ENCODE data around the gene WDFY2. TPM values are rescaled to one million over a fixed set of nuclear protein-coding genes. Genes with fewer than 3 reads are reported as not detected.
A peak's percentile ranks its signal among the peaks of the same experiment; 100 is the strongest.
"Not testable (repeated sequence)": the region's sequence is repeated elsewhere in the genome, so short reads cannot be mapped to it uniquely, and the experiment has no call there.

WDFY2 gene
- total RNA-seq, 1 donor from 2014 or later: 11.1 TPM

GRCh38 chr13:51581148-51581820 is 3.0 kb upstream of the WDFY2 start:
- Mint-ChIP-seq H3K27ac (no peak overlapping the region), H3K4me3 (no peak overlapping the region), H3K4me1 (peaks cover 17% of the 10 kb centered on the region), H3K9me3 (peaks cover 5% of the 10 kb centered on the region), H3K27me3 (peaks cover 14% of the 10 kb centered on the region), H3K36me3 (ENCODE audit: low read depth) (peaks cover 2% of the 10 kb centered on the region)
- DNase-seq: no peak
- intact Hi-C loops (cut with micrococcal nuclease): loop anchor here (5.0 to 10.0 kb wide), 5 partner anchors 49 to 1999 kb away; partner anchors contain the start of genes ALG11, ATP7B, CKAP2 and VPS36

GRCh38 chr13:51583469-51583874 is 790 bp upstream of the WDFY2 start:
- H3K4me3 Mint-ChIP-seq: peak overlapping the region; percentile 90
- H3K9me3 Mint-ChIP-seq: peaks cover 5% of the 10 kb centered on the region
- intact Hi-C loops (cut with micrococcal nuclease): loop anchor here (5.0 to 10.0 kb wide), 5 partner anchors 51 to 2001 kb away; partner anchors contain the start of genes ALG11, ATP7B, CKAP2 and VPS36
- peak overlapping the region; percentile 97 for H3K27ac Mint-ChIP-seq
- no peak for DNase-seq
- peaks cover 31% of the 10 kb centered on the region for H3K4me1 Mint-ChIP-seq
- H3K27me3 Mint-ChIP-seq: peaks cover 9% of the 10 kb centered on the region
- peaks cover 4% of the 10 kb centered on the region for H3K36me3 Mint-ChIP-seq (ENCODE audit: low read depth)

- peak overlapping the region; percentile 90 for H3K4me3 Mint-ChIP-seq
- no peaks in the 10 kb centered on the region for H3K9me3 Mint-ChIP-seq
- H3K27me3 Mint-ChIP-seq: peaks cover 5% of the 10 kb centered on the region
- peaks cover 44% of the 10 kb centered on the region for H3K4me1 Mint-ChIP-seq
- peaks cover 4% of the 10 kb centered on the region for H3K36me3 Mint-ChIP-seq (ENCODE audit: low read depth)
- H3K27ac Mint-ChIP-seq: peak overlapping the region; percentile 97
- DNase-seq: peak; percentile 93
- intact Hi-C loops (cut with micrococcal nuclease): loop anchor here (1.0 to 10.0 kb wide), 12 partner anchors 29 to 2003 kb away; partner anchors contain the start of genes ALG11, ATP7B, CKAP2 and INTS6
Measured at GRCh38 chr13:51584731-51585672, 740 bp downstream of the WDFY2 start.

- Mint-ChIP-seq H3K27ac (peak overlapping the region; percentile 84), H3K36me3 (ENCODE audit: low read depth) (peaks cover 4% of the 10 kb centered on the region), H3K9me3 (no peaks in the 10 kb centered on the region), H3K4me1 (peaks cover 51% of the 10 kb centered on the region), H3K27me3 (peaks cover 5% of the 10 kb centered on the region), H3K4me3 (peak overlapping the region; percentile 90)
- intact Hi-C loops (cut with micrococcal nuclease): loop anchor here (1.0 to 10.0 kb wide), 7 partner anchors 29 to 869 kb away; partner anchors contain the start of genes ALG11, ATP7B, CKAP2 and VPS36
- peak; percentile 65 for DNase-seq
Measured at GRCh38 chr13:51585696-51586095, 1.4 kb downstream of the WDFY2 start.

- Mint-ChIP-seq H3K4me3 (no peak overlapping the region), H3K9me3 (no peaks in the 10 kb centered on the region), H3K4me1 (peaks cover 55% of the 10 kb centered on the region), H3K27ac (no peak overlapping the region), H3K27me3 (no peaks in the 10 kb centered on the region), H3K36me3 (ENCODE audit: low read depth) (peaks cover 6% of the 10 kb centered on the region)
- intact Hi-C loops (cut with micrococcal nuclease): loop anchor here (10.0 kb wide), 3 partner anchors 427 to 867 kb away; partner anchors contain the start of genes ALG11, ATP7B, CKAP2 and VPS36
- DNase-seq: no peak
Measured at GRCh38 chr13:51587372-51587771, 3.1 kb downstream of the WDFY2 start.

GRCh38 chr13:51588406-51588949 is 4.2 kb downstream of the WDFY2 start:
- no peak for DNase-seq
- Mint-ChIP-seq H3K36me3 (ENCODE audit: low read depth) (peaks cover 6% of the 10 kb centered on the region), H3K4me1 (peaks cover 52% of the 10 kb centered on the region), H3K27me3 (no peaks in the 10 kb centered on the region), H3K4me3 (no peak overlapping the region), H3K9me3 (no peaks in the 10 kb centered on the region), H3K27ac (no peak overlapping the region)
- intact Hi-C loops (cut with micrococcal nuclease): loop anchor here (10.0 kb wide), 3 partner anchors 426 to 866 kb away; partner anchors contain the start of genes ALG11, ATP7B, CKAP2 and VPS36

GRCh38 chr13:51589793-51590192 is 5.5 kb downstream of the WDFY2 start:
- intact Hi-C loops (cut with micrococcal nuclease): loop anchor here (10.0 kb wide), 3 partner anchors 425 to 865 kb away; partner anchors contain the start of genes ALG11, ATP7B, CKAP2 and VPS36
- no peak for DNase-seq
- Mint-ChIP-seq H3K36me3 (ENCODE audit: low read depth) (peaks cover 5% of the 10 kb centered on the region), H3K9me3 (no peaks in the 10 kb centered on the region), H3K27me3 (no peaks in the 10 kb centered on the region), H3K27ac (no peak overlapping the region), H3K4me1 (peaks cover 51% of the 10 kb centered on the region), H3K4me3 (no peak overlapping the region)

- Mint-ChIP-seq H3K4me3 (no peak overlapping the region), H3K27ac (peak overlapping the region; percentile 21), H3K9me3 (no peaks in the 10 kb centered on the region), H3K27me3 (no peaks in the 10 kb centered on the region), H3K36me3 (ENCODE audit: low read depth) (peaks cover 5% of the 10 kb centered on the region), H3K4me1 (peaks cover 49% of the 10 kb centered on the region)
- no peak for DNase-seq
- intact Hi-C loops (cut with micrococcal nuclease): no loop called here
Measured at GRCh38 chr13:51590231-51590970, 6.1 kb downstream of the WDFY2 start.

- H3K4me1 Mint-ChIP-seq: peaks cover 43% of the 10 kb centered on the region
- peaks cover 5% of the 10 kb centered on the region for H3K36me3 Mint-ChIP-seq (ENCODE audit: low read depth)
- H3K9me3 Mint-ChIP-seq: no peaks in the 10 kb centered on the region
- intact Hi-C loops (cut with micrococcal nuclease): no loop called here
- DNase-seq: no peak
- H3K27ac Mint-ChIP-seq: no peak overlapping the region
- no peak overlapping the region for H3K4me3 Mint-ChIP-seq
- H3K27me3 Mint-ChIP-seq: no peaks in the 10 kb centered on the region
Measured at GRCh38 chr13:51590971-51591627, 6.8 kb downstream of the WDFY2 start.

GRCh38 chr13:51591938-51592337 is 7.7 kb downstream of the WDFY2 start:
- H3K36me3 Mint-ChIP-seq (ENCODE audit: low read depth); H3K4me3 Mint-ChIP-seq; H3K27ac Mint-ChIP-seq; intact Hi-C loops (cut with micrococcal nuclease); H3K27me3 Mint-ChIP-seq; DNase-seq; H3K9me3 Mint-ChIP-seq: not testable (repeated sequence)
- H3K4me1 Mint-ChIP-seq: peaks cover 43% of the 10 kb centered on the region

- Mint-ChIP-seq H3K9me3 (no peaks in the 10 kb centered on the region), H3K36me3 (ENCODE audit: low read depth) (peaks cover 2% of the 10 kb centered on the region), H3K4me1 (peaks cover 24% of the 10 kb centered on the region), H3K27ac (no peak overlapping the region), H3K4me3 (no peak overlapping the region), H3K27me3 (no peaks in the 10 kb centered on the region)
- no peak for DNase-seq
- intact Hi-C loops (cut with micrococcal nuclease): no loop called here
Measured at GRCh38 chr13:51594432-51594831, 10.2 kb downstream of the WDFY2 start.

- DNase-seq: no peak
- no peaks in the 10 kb centered on the region for H3K9me3 Mint-ChIP-seq
- H3K27ac Mint-ChIP-seq: no peak overlapping the region
- H3K27me3 Mint-ChIP-seq: no peaks in the 10 kb centered on the region
- H3K4me1 Mint-ChIP-seq: peaks cover 23% of the 10 kb centered on the region
- H3K4me3 Mint-ChIP-seq: no peak overlapping the region
- H3K36me3 Mint-ChIP-seq (ENCODE audit: low read depth): peaks cover 2% of the 10 kb centered on the region
- intact Hi-C loops (cut with micrococcal nuclease): no loop called here
Measured at GRCh38 chr13:51595416-51595815, 11.2 kb downstream of the WDFY2 start.

Data from activated CD4-positive, alpha-beta T cell treated with anti-CD3 and anti-CD28 coated beads, Interleukin-2, amount 10 ng/mL, durations not matched to agents 24 days and 14 days (primary cell).